Muscle layer of duodenum (tissue), 2 donors: ENCODE data around the gene ZDHHC11B.
"Not testable (repeated sequence)": the region's sequence is repeated elsewhere in the genome, so short reads cannot be mapped to it uniquely, and the experiment has no call there.

Source experiments
- H3K27ac ChIP-seq: one replicate; pipeline ENCODE4 v1.7.0; 2013; ENCODE audit warnings: mild to moderate bottlenecking, low read length
- H3K27me3 ChIP-seq: one replicate; pipeline ENCODE4 v1.7.0; 2013; ENCODE audit warnings: low read depth, mild to moderate bottlenecking, control low read depth, low read length
- H3K36me3 ChIP-seq, 2 donors: one replicate each; pipeline ENCODE4 v1.7.0; 2013; ENCODE audit warnings: low read length in 2 of 2, control low read depth in 1 of 2, mild to moderate bottlenecking in 1 of 2; ENCODE audit not compliant: insufficient read depth in 2 of 2, control insufficient read depth in 1 of 2
- H3K4me1 ChIP-seq, 2 donors: one replicate each; pipeline ENCODE4 v1.7.0; 2013; ENCODE audit warnings: low read length in 2 of 2, mild to moderate bottlenecking in 2 of 2, control low read depth in 1 of 2, moderate library complexity in 1 of 2; ENCODE audit not compliant: insufficient read depth in 2 of 2, control insufficient read depth in 1 of 2
- H3K4me3 ChIP-seq, 2 donors: one replicate each; pipeline ENCODE4 v1.7.0; 2013; ENCODE audit warnings: low read length in 2 of 2, low read depth in 1 of 2, mild to moderate bottlenecking in 1 of 2
- H3K9me3 ChIP-seq, 2 donors: one replicate each; pipeline ENCODE4 v1.7.0; 2013; ENCODE audit warnings: low read length in 2 of 2, control low read depth in 1 of 2, mild to moderate bottlenecking in 1 of 2; ENCODE audit not compliant: control insufficient read depth in 1 of 2
- donor health status: healthy.

ZDHHC11B gene

DNA sequence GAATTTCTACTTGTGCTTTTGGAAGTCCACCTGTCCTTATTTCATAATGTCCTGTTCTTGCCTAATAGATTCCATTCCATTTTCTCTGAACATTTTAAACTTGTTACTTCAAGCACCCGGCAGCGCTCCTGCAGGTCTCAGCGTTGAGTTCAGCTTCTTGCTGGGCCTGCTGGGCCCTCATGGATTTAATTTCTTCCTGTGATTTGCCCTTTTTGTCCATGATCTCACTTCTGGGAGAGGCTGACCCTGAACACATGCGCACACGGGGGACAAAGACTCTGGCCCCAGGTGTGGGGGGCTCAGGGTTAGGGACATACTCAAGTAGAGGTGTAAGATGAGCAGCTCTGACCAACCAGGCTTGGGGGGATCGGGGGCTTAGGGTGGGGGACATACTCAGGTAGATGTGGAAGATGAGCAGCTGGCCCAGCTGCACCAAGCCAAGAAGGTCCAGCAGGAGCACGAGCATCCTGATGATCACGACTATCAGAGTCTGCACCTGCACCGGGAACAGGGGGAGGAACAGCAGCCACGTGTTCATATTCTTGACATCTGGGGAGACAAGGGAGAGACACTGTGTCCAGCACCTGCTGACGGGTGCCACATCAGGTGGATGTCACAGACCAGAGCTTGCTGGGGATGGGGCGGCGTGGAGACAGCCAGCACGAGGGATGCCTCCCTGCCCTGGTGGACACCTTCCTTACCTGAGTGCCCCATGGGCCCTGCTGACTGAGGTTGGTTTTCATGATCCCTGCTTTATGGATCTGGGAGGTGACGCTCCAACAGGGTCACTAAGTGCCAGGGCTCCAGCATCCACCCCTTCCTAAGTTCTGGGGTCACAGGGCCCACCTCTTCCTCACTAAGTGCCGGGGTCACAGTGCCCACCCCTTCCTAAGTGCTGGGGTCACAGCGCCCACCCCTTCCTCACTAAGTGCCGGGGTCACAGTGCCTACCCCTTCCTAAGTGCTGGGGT, 36.2 kb downstream of the ZDHHC11B start:
- not testable (repeated sequence) for H3K27ac ChIP-seq

DNA sequence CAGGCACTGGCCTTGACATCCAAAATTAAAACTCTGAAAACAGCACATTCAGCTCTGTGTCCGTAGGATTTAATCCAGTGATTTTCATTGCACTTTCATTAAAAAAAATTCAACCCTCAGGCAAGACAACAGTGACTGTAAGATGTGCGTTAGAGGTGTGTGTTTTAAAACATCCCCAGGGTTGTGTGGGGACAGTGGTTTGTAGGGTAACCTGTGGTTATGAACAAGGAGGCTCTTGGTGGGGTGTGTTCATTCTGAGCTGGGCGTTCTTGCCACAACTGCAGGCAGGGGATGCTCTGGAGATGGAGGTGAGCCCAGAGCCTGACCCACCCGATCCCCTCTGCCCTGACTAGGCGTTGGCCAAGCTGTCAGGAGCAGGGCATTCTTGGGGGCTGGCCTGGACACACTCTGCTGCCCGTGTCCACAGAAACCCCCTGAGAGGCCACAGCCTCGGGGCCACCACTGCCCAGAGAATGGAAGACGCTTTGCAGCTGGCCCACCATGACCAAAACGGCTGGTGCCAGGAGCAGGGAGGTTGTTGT, 37.2 kb downstream of the ZDHHC11B start:
- not testable (repeated sequence) for H3K4me3 ChIP-seq, H3K27ac ChIP-seq, H3K4me1 ChIP-seq, H3K36me3 ChIP-seq, H3K9me3 ChIP-seq, H3K27me3 ChIP-seq

More for the DNA sequence above, 36.2 kb downstream of the ZDHHC11B start:
- not testable (repeated sequence) for H3K9me3 ChIP-seq, H3K4me3 ChIP-seq, H3K27me3 ChIP-seq, H3K4me1 ChIP-seq, H3K36me3 ChIP-seq

DNA sequence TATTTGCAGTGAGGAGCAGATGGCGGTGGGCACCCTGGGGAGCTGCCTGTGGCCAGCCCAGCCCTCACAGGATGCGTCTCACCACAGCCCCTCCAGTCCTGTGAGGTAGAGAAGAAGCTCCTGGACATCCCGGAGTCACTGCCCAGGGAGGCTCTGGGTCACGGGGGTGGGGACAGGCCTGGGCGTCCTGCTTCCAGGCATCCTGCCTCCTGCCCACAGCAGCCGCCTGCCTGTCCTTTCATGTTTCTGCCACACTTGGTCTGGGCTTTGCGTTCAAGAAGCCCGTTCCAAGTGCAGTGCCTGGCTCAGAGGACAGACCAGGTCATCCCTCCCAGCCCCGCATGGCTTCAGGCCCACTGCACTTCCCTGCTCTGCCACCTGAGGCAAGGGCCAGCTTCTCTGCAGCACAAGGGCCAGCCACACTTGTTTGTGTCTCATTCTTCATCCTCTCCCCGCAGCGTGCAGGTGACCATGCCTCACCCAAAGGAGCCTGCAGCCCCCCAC, 38.2 kb downstream of the ZDHHC11B start:
- H3K9me3 ChIP-seq = no peaks in the 10 kb centered on the region
- H3K4me1 ChIP-seq = no peaks in the 10 kb centered on the region
- no peaks in the 10 kb centered on the region for H3K27me3 ChIP-seq
- H3K4me3 ChIP-seq = no peak overlapping the region
- no peak overlapping the region for H3K27ac ChIP-seq
- peaks cover 0 to 9% of the 10 kb centered on the region in 2 donors for H3K36me3 ChIP-seq

DNA sequence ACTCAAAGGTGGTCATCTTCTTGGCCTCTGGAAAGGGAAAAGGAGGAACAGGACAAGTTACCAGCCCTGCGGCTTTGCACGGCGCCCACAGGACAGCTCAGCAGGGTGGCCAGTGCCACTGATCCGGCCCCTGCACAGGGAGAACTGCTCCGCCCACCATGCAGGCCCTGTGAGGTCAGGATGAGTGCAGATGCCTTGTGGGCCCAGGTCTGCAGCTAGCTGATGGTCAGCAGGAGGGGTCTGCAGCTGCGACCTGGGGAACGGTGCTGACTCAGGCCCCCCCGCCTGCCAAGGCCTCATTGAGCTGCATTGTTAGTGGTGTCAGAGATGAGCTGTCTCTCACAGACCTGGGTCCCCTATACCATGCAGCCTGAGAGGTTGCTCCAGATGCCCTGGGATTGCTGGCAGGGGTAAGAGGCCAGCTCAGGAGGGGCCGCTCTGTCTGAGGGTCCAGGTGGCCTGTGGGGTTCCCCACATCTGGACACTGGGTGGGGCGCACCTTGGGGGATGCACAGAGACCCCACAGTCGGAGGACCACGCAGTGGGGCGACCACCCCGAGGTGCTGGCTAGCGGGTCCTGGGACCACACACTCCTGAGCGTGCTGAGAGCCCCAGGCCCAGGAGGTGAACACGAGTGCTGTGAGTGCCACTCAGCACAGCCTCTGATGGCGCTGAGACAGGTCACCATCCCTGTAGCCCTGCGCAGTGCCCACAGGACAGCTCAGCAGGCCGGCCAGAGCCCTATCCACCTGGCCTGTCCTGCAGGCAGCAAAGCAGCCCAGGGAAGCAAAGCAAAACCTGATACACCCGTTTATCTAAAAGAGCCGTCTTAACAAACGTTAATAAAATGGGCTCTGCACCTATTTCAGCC, 39.0 kb downstream of the ZDHHC11B start:
- not testable (repeated sequence) for H3K36me3 ChIP-seq, H3K9me3 ChIP-seq, H3K4me3 ChIP-seq, H3K4me1 ChIP-seq, H3K27ac ChIP-seq, H3K27me3 ChIP-seq

DNA sequence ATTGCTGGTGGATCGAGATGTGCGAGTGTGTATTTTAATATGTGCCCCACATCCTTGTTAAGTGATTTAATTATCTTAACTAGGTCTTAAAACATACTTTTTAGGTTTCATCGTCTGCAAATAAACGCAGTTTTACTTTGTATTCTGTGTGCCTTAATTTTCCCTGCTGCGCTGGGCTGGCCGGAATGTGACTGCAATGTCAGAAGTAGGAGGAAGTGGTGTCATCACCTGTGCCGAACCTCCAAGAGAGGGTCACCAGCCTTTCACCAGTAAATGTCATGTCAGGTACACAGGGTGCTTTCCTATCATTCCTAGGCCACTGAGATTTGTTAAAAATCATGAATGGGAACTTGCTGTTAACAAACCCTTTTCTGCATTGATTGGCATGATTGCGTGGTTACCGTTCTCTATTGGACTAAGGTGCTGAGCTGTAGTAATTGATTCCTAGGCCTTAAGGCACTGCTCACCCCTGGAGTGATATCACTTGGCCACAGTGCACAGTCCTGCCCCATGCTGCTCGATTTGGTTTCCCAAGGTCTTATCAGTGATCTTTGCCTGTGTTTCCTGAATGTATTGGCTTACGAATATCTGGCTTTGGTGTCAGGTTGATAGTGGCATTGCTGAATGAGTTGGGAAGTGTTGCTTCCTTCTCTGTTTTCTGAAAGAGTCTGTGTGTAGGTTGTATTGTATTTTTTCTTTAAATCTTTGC, 40.7 kb downstream of the ZDHHC11B start:
- H3K27ac ChIP-seq, H3K9me3 ChIP-seq, H3K4me3 ChIP-seq, H3K36me3 ChIP-seq, H3K27me3 ChIP-seq, H3K4me1 ChIP-seq: not testable (repeated sequence)

DNA sequence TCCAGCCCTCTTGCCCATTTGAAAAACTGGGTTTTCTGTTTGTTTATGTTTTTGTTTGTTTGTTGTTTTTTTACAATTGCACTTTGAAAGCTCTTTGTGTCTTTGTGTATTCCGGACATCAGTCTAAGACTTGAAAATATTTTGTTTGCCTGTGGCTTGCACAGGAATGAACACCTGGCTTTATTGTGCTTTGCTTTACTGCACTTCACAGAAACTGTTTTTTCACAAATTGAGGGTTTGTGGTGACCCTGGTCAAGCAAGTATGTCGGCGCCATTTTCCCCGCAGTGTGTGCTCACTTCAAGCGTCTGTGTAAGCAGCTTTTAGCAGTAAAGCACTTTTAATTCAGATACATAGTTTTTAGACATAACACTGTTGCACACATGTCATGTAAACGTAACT, 42.3 kb downstream of the ZDHHC11B start:
- not testable (repeated sequence) for H3K9me3 ChIP-seq, H3K4me1 ChIP-seq, H3K4me3 ChIP-seq, H3K36me3 ChIP-seq, H3K27ac ChIP-seq, H3K27me3 ChIP-seq

DNA sequence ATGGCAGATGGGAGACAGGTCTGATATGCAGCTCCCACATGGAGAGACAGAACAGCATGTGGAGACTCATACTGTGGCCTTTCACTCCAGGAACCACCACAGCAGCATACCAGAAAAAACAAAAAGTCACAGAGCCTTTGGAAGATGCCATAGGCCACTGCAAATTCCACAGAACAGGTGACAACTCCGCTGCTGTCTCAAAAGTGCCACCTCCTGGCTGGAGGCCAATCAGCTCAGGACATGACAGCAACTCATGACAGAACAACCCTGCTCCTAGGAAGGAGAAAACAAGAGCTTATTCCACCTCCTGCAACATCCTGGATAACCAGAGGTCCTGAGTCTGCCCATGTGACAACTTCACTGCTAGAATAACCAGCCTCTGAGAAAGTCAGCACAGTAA, 50.4 kb downstream of the ZDHHC11B start:
- not testable (repeated sequence) for H3K27me3 ChIP-seq, H3K27ac ChIP-seq, H3K4me3 ChIP-seq, H3K9me3 ChIP-seq, H3K4me1 ChIP-seq
- H3K36me3 ChIP-seq = peaks cover 0 to 15% of the 10 kb centered on the region in 2 donors

DNA sequence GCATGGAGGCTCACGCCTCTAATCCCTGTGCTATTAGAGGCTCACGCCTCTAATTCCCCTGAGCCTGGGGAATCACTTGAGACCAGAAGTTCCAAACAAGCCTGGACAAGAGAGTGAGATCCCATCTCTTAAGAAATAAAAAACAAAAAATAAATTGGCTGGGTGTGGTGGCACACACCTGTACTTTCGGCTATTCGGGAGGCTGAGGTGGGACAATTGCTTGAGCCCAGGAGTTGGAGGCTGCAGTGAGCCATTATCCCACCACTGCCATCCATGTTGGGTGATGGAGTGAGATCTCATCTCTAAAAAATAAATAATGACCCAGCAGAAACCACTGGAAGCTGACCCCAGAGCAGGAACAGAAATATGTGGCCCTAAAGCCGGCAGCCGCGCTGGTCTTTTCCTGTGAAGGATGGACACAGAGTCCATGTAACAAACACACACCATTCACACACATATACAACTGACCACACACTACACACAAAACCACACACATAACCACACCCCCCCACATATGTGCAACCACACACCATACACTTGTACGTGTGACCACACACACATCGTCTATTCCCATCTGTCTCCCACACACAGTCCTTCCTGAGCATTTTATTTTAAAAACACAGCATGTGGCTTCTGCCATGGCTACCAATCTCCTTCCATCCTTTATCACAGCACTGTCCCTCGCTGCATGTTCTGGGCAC, 51.6 kb downstream of the ZDHHC11B start:
- not testable (repeated sequence) for H3K27me3 ChIP-seq

DNA sequence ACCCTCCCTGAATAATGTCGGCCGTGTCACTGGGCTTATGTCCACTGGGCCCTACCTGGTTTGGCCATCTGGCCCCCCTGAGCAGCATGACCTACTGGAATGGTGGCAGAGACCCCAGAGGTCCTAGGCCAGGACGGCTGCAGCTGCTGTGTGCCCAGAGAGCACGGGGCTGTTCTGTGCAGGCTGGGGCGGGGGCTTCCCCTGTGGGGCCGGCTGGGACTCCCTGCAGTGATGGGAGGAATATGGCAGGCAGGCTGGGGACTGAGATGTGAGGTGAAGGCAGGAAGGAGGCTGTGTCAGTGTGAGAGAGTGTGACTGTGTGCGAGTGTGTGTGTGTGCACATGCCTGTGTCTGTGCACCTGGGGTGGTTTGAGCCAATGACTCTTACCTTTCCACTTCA, 55.3 kb downstream of the ZDHHC11B start:
- H3K27ac ChIP-seq, H3K4me1 ChIP-seq: not testable (repeated sequence)

More for the DNA sequence above, 51.6 kb downstream of the ZDHHC11B start:
- not testable (repeated sequence) for H3K9me3 ChIP-seq, H3K27ac ChIP-seq, H3K4me3 ChIP-seq, H3K4me1 ChIP-seq
- H3K36me3 ChIP-seq = peaks cover 0 to 15% of the 10 kb centered on the region in 2 donors

DNA sequence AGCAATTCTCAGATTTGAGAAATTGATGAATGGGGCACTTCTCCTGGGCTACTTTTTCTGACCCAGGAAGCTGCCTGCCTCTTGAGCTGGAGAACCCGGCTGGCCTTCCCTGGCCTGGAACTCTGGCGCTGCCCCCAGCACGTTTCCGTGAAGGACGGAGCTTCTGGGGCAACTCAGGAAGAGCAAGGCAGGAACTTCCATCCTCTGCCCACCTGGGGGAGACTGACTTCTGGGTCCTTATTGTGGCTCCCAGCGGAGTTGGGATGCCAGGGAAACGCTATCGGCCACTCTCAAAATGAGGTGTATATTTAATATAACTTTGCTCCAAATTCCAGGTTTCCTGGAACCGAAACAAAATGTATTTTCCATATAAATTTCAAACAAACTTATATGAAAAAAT, 57.4 kb downstream of the ZDHHC11B start:
- not testable (repeated sequence) for H3K4me1 ChIP-seq, H3K4me3 ChIP-seq, H3K27me3 ChIP-seq, H3K36me3 ChIP-seq, H3K9me3 ChIP-seq, H3K27ac ChIP-seq

More for the DNA sequence above, 55.3 kb downstream of the ZDHHC11B start:
- not testable (repeated sequence) for H3K4me3 ChIP-seq, H3K9me3 ChIP-seq, H3K27me3 ChIP-seq
- H3K36me3 ChIP-seq = peaks cover 0 to 15% of the 10 kb centered on the region in 2 donors
